Suppressor macrophage treated with lipopolysaccharide for 1 hour (primary cell): ENCODE measurements around the gene DUSP22.
A peak's percentile ranks its signal among the peaks of the same experiment; 100 is the strongest.

Source experiments
- DNase-seq, 3 donors: peaks; one replicate each; pipeline ENCODE4 v3.0.0-alpha.2; 2020 to 2022

DUSP22 gene

DNA sequence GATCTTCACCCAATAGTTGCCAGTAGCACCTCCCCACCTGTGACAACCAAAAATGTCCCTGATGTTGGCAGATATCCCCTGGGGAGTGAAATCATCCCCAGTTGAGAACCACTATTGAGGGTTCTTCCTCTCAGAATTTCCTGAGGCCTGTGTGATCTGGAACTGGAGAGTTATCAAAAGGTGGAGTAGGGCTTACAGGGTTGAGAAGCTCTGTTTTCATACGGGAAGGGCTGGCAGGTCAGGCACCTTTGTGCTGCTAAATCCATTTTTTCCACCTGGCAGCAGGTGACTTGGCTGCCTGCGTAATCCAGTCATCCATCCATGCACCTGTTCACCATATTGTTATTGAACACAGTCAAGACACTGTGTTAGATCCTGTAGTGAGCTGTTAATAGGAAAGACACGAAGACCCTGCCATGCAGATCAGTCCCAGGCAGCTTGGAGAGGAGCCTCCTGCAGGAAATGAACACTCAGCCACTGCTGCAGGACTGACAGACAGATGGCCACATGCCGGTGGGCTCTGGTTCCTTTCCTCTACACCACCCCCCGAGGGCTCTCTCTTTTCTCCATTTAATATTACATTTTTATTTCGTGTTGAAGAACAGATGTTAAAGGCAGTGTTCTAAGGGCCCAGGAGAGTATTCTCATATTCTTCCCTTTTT lies 5.4 kb downstream of the DUSP22 start:
- DNase-seq = no peak

DNA sequence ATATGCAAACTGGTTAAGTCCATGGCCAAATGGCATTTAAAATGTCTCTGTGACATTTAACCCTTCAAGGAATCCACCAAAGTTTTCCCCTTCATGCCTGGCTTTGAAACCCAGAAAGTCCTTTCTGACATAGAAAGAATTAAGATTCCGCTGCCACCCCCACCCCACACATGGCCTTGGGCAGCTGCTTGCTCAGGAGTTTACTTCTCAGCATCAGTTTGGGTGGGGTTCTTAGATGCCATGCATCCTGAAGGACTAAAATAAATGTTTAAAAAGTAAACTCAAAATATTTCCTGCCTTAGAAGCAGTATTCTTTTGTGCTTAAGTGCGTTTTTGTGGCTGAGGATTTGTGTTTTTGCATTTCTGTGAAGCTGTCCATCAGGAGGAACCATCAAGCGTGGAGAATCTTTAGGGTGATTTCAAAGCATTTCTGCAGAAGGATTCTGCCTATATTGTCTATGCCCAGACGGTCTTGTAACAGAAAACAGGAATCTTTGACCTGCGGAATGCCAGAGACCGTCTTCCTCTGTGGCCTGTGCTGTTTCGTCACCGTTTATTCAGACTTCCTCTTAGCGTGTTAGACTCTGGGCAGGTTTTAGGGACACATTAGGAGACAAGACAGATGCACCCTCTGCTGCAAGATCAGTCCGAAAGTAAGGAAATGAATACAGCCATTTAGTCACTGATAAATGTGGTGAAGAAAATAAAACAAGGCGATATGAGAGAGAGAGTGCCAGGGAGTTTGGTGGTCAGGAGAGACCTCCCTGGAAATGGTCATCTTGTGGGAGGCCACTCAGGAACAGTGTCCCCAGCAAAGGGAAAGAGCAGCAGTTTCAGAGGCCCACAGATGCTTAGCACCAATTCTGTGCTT lies 6.2 kb downstream of the DUSP22 start:
- peak; percentile 83 to 88 (median 87) for DNase-seq

DNA sequence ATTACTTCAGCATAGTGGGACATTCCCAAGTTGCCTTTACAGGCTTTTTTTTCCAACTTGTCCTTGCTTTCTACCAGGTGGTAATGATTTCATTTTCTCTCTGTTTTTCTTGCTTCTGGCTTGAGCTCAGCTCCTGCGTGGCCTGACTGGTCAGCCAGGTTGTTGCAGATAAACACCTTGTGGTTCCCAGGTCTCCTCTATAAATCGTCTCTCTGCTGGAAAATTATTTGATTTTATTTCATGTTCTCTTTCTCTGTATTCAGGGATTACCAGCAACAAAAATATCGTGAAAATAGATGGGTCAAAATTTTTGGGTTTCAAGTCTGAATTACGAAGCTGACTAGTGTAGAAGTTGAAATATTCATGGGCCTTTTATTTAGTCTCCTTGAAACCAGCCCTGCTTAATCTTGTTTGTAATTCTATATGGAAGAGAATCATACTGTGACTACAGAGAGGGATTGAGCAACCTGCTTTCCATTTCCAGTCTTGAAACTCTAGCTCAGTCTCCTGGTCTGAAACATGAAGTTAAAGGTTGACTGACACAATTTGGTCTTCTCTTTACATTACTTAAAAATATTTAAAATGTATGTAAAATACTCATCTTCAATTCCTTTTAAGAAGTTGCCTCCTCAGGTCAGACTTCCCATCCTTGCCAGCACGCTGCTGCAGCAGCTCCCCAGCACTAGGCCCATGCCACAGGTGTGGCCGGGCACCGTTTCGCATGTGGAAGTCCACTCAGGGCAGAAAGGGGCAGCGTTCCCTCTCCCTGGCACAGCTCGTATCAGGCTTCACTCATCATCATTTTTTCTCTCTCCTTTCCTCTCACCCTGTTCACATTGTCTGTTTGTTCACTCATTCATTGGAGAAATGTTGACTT lies 7.1 kb downstream of the DUSP22 start:
- peak; percentile 40 to 77 (median 69) for DNase-seq

DNA sequence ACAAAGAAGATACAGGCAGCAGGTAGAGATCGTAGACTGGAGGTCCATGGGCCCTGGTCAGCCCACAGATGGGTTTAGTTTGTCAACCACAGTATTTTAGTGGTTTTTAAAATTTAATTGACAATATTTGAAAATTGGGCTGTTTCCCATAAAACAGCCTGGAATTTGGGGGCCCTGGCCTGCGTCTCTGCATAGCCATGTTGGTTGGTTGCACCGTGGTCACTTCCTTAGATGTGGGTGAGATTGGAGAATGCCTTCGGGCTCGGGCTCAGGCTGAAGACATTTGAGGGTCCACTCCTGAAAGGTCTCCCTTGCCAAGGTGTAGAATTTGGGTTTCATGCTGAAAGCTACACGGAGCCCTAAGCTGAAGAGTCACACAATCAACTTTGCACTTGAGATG lies 7.7 kb downstream of the DUSP22 start:
- no peak for DNase-seq

DNA sequence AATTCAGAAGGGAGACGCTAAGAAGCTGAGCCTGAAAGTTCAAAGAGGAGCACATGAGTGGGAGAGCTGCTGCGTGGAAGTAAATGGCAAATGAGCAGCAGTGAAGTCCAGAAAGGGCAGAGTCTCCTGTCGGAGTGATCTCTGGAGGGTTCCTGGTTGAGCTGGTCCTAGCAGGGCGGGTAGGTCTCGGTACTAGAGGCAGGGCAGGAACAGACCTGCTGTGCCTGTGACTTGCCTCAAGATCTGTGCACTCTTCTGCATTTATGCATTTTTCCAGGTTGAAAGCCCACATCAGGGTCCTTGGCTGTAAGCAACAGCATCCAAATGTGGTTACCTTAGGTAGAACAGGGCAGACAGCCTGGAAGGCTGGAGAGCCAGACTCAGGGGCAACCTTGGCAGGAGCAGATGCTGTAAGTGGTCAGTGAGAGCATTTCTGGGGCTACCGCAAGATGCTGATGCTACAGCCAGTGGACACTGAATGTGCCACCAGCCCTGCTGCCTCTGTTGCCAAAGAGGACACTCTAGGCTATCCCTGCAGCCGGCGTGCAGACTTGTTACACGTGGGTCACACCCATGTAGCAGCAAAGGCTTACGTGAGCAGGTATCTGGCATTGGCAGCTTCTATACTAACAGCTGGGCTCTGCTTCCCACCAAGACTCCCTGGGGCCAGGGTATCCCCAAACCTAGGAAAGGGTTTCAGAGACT lies 8.4 kb downstream of the DUSP22 start:
- no peak for DNase-seq

DNA sequence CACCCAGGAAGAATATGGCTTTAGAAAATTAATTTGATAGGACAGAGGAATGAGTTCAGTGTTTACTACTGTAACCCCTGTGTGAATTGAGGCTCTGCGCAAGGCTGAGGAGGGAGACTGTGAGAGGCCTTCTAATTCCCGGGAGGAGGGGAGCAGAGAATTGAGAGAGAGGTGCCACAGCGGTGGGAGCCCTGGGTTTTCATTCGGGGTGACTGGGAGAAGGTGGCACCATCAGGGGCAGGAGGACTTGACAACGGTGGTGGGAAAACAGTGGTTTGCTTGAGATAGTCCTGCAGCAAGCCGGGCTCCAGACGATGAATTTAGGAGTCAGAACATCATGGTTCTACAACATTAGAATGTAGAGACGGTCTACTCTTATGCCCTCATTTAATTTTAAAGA lies 9.2 kb downstream of the DUSP22 start:
- no peak for DNase-seq

DNA sequence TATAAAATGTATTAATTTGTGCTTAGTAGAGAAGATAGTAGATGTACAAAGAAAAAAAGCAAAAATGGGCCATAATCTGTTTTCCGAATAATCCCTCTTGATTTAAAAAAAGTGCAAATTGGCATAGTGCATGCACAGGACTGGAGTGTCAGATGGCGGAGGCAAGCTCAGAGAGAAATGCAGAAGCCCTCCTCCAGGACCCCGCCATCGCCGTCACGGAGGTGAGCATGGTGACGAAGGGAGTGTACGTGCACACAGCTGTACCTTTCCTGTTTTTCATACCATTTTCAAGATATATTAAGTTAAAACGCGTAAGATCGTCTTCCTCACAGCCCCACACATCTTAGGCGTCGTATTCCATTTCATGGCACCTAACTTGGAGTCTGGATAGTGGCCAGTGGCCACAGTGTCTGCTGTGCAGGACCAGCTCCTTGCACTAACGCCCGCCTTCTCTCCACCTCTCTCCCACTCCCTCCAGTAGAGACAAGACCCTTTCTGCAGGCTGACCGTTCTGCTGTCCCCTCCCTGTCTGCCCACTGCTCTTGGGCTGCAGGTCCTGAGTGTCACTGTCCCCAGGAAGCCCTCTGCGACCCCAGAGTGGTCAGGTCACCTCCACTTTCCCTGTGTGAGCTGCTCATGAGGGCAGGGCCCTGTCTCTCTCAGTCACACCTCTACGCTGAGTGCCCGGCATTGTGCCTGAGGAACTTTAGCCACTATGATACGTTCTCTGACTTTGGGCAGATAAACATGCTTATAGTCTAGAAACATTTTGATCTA lies 9.8 kb downstream of the DUSP22 start:
- DNase-seq = no peak

DNA sequence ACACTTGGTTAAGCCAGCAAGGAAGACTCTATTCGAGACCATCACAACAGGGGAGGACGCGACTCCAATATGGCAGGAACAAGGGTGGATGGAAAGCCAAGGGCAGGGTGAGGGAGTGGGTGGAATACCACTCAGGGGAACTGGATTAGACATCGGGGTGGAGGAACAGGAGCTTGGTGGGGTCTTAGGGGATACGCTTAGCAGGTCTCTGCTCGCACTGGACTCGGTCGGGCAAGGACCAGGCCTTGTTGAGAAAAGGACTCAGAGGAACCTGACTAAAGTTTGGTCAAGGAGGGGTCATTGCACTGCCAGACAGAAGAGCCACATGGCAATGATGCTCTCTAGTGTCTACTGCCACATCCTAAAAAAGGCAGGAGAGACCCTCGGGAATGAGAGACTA lies 10.5 kb downstream of the DUSP22 start:
- no peak for DNase-seq

DNA sequence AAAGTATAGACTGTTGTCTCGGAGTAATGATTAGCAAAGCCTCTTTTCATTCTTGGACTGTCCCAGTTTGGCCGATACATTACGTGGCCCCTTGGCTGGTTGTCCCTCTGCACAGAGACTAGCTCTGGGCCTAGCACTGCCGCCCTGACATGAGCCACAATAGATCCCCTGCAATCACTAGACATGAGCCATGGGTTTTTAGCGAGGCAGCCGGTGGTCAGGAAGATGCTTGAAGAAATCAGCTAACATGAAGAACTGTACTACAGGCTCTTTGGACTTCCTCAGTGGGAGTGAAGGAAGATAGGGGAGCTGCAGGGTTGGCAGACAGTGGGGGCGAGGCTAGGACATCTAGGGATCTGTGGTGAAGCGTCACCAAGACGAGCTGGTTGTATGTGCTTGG lies 11.0 kb downstream of the DUSP22 start:
- DNase-seq = no peak

DNA sequence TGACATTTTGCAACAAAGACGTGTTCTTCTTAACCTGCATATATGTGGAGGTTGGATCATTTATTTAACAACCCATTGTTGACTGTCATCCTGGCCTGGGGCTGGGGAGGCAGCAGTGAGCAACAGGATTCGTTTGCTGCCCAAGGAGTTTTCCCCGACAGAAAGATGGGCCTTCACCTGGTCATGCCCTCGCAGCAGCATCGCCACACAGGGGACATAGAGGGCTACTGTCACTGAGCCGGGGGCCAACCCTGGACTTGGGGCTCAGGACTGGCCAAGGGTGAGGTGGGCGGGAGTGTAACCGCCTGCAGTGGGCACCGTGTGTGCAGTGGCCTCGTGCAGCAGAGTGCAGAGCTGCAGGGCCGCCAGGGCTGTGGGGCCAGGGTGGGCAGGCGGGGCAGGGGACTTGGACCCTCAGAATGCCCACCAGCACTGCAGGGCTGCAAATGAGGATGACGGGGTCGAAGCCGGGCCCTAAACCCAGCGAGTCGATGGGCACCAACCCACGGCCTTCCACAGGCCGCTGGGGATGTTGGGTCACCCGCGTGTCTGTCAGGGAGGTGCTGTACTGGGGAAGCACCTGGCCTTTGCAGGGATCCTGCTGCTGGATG lies 11.8 kb downstream of the DUSP22 start:
- DNase-seq = no peak

DNA sequence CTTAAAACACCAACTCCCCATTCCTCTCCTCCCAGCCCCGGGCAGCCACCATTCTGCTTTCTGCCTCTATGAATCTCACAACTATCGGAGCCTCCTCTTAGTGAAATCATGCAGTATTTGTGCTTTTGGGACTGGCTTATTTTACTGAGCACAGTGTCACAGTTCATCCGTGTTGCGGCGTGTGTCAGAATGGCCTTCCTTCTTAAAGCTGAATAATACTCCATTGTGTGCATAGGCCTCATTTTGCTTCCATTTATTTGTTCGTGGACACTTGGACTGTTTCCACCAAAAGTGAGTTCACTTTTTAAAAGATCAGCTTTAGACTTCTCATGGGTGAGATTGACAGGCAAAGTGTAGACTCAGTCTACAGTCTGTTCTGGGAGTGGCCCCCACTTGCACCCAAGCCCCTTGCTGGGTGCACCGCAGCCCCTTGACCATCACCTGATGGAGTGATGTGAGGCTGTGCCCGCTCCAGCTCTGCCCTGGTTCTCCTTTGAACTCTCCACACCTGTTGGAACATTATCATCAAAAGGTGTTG lies 12.6 kb downstream of the DUSP22 start:
- DNase-seq = no peak

DNA sequence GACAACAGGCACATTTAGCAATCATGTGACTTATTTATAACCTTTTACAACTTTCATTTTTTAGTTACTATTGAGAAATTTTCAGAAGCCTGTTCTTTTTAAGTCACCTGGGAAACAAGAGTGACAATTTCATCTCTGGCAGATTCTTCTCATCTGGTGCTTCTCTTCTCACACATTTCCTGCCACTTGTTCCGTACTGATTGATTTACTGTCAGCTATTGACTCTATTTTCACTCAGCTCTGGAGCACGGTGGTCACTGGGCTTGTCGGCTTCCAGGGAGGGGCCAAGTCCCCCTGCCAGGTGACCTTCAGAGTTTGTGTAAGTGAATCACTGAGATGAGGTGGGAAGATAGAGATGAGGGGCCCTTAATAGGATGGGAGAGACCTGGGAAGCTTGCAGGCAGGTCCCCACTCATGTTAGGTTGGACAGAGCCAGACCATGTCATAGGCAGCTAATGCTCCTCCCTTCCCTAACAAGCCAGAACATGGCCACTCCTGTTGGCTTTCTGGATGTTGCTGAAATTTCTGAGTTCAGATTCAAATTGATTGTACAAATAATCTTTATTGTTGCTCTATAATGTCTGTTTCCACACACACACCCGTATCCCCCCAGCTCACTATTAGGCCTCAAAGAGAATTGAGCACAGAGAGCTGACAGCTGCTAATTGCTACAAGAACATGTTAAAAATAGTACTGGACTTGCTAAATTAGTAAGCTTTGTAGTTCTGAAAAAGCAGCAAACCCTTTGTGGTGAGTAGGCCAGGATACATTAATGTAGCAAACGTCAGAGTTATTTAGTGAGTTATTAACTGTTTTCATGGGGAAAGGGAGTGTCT lies 13.3 kb downstream of the DUSP22 start:
- DNase-seq = no peak

DNA sequence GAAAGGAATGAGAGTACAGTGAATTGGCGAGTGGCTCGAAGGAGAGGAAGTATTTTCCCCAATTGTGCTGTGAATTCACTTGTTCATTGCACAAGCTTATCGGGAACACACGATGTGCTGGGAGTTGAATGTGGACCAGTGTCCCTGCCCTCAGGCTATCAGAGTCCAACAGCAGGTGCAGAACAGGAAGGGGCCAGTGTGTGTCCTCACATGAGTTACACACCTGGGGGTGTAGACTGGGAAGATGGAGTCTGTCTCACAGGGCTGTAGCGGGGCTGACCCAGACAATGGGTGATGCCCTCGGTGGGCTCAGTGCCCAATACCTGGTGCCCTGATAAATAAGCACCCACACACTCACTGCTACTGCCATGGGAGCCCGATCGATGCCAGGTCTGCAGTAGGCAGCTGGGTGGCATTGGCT lies 14.4 kb downstream of the DUSP22 start:
- DNase-seq = no peak

DNA sequence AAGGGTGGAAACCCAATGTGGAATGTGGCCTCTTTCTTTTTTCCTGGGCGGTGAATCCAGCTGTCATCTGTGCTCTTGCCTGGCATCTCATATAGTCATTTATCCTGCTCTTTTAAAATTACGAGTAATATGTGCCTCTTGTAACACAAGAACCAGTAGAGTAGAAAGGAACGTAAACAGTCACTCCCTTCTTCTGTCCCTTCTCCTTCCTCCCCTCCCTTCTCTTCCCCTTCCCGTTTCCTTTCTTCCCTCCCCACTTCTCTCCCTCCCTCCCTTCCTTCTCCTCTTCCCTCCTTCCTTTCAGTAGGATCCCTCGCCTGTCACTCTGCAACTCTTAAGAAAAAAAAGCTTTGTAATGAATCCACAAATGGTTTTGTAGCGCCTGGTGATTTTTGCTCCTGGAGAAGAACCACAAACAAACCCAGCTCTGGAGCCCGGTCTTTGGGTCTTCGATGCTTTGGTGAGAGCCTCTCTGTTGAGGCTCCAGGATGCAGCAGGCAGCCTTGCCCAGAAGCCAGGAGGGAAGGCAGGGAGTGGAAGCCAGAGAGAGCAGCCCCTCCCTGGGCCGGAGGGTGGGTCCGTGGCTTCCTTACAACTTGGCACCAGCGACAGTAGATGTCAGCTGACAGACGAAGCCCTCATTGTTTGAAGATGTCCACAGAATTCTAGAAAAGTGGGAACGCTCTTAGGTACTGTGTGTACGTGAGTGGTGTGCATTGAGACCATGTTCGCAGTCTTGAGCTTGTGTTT lies 15.0 kb downstream of the DUSP22 start:
- no peak for DNase-seq

DNA sequence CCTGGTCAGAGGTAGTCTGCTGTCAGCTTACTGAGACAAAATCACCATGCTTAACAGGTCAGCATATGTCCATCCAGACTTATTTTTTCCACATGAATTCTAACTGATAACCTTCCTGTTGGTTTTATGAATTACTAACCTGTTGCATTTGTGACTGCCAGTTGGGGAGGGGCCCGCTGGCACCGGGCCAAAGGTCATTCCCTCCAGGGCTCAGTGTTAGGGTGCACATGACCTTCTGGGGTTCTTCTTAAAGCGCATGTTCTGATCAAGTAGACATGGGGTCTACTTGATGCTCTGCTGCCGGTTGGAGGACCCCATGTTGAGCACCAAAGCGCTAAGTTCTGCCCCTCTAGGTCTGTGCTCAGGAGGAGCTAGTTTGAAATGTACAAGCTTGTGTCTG lies 15.6 kb downstream of the DUSP22 start:
- DNase-seq = no peak

DNA sequence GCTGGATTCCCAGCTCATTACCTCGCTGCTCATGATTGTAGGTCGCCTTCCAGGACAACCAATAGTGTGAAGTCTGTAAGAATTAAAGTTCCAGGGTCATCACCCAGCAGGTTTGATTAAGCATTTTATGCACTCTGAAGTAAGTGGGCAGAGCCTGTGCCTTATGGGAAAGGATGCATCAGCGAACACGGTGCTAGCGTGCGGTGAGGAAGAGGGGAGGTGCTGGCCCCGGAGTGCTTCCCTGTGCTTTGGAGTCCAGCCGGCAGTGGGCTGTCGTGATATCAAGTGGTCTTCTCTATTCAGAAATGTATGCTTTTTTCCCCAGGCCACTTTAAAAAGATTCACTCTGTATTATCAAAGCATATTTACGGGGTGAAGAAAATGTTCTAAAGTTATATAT lies 16.0 kb downstream of the DUSP22 start:
- no peak for DNase-seq

DNA sequence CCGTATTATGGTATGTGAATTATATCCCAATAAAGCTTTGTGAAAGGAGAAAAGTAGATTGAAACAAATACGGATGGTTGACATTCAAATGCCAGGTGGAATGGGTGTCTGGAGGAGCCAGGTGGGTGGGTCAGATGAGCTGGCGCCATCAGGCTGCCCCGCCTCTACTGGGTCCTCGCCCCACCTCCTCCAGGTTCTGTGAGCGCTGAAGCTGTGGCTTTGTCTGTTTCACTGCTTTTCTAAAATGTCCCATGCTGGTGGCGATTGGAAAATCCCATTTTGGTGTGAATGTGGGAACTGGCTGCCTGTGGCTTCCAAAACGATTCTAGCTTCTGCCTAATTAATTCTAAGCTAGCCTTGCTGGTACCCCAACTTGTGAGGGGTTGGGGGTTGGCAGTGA lies 16.5 kb downstream of the DUSP22 start:
- no peak for DNase-seq

DNA sequence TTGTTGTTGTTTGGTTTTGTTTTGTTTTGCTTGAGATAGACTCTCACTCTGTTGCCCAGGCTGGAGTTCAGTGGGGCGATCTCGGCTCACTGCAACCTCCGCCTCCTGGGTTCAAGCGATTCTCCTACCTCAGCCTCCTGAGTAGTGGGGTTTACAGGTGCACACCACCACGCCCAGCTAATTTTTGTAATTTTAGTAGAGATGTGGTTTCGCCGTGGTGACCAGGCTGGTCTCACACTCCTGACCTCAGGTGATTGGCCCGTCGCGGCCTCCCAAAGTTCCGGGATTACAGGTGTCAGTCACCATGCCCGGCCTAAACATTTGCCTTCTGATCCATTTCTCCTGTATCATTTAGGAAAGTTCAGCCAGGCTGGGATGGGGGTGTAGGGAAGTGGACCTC lies 17.7 kb downstream of the DUSP22 start:
- DNase-seq = no peak

DNA sequence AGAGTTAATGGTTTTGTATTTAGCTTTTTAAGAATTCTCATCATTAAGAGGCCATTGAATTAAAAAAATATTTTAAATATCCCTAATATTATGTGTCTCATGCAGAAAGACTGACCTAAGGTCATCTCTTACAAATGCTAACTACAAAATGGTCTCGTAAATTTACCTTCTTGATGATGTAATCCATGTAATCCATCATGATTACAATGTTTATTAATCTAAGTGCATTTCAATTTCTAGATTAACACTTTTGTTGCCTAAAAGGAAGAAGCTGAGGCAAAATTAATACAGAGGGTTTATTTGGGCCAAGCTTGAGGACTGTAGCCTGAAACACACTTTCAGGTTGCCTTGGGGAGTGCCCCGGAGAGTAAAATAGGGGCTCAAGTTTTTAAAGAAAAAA lies 18.4 kb downstream of the DUSP22 start:
- DNase-seq = no peak
